ENCODE measurements around the gene KIR2DL3.
"Not testable (repeated sequence)": the region's sequence is repeated elsewhere in the genome, so short reads cannot be mapped to it uniquely, and the experiment has no call there.

KIR2DL3 gene

GRCh38 chr19:54744080-54744479 is 5.8 kb downstream of the KIR2DL3 start:
- not testable (repeated sequence) for DNase-seq (ENCODE audit: low read depth)

GRCh38 chr19:54747614-54748322 is 9.5 kb downstream of the KIR2DL3 start:
- not testable (repeated sequence) for DNase-seq (ENCODE audit: low read depth)

GRCh38 chr19:54750276-54750675 is 12.0 kb downstream of the KIR2DL3 start:
- DNase-seq (ENCODE audit: low read depth), result not testable (repeated sequence)

GRCh38 chr19:54756204-54757110 is 18.1 kb downstream of the KIR2DL3 start:
- DNase-seq (ENCODE audit: low read depth), result not testable (repeated sequence)

- not testable (repeated sequence) for DNase-seq (ENCODE audit: low read depth)
These were observed 20.3 kb downstream of the KIR2DL3 start for GRCh38 chr19:54758577-54758976.

GRCh38 chr19:54764219-54764618 is 25.9 kb downstream of the KIR2DL3 start:
- DNase-seq (ENCODE audit: low read depth), result not testable (repeated sequence)

- DNase-seq (ENCODE audit: low read depth), result not testable (repeated sequence)
These were observed 28.2 kb downstream of the KIR2DL3 start for GRCh38 chr19:54766464-54766863.

- DNase-seq (ENCODE audit: low read depth), result not testable (repeated sequence)
These were observed 31.3 kb downstream of the KIR2DL3 start, which contains the start of gene KIR2DL1 for GRCh38 chr19:54769646-54770045. Gene KIR2DL1, plus strand, starts transcription at chr19:54769793. Its CDS starts 58 bp downstream, at chr19:54769851.

GRCh38 chr19:54770511-54770910 is 32.2 kb downstream of the KIR2DL3 start:
- not testable (repeated sequence) for DNase-seq (ENCODE audit: low read depth)

GRCh38 chr19:54771018-54771960 is 33.0 kb downstream of the KIR2DL3 start:
- not testable (repeated sequence) for DNase-seq (ENCODE audit: low read depth)

GRCh38 chr19:54772666-54773065 is 34.4 kb downstream of the KIR2DL3 start:
- not testable (repeated sequence) for DNase-seq (ENCODE audit: low read depth)

- DNase-seq (ENCODE audit: low read depth), result not testable (repeated sequence)
These were observed 36.9 kb downstream of the KIR2DL3 start for GRCh38 chr19:54775095-54775815.

GRCh38 chr19:54775830-54776229 is 37.5 kb downstream of the KIR2DL3 start:
- not testable (repeated sequence) for DNase-seq (ENCODE audit: low read depth)

- not testable (repeated sequence) for DNase-seq (ENCODE audit: low read depth)
These were observed 39.5 kb downstream of the KIR2DL3 start for GRCh38 chr19:54777851-54778250.

GRCh38 chr19:54778896-54779295 is 40.6 kb downstream of the KIR2DL3 start:
- not testable (repeated sequence) for DNase-seq (ENCODE audit: low read depth)

- DNase-seq (ENCODE audit: low read depth), result not testable (repeated sequence)
These were observed 44.6 kb downstream of the KIR2DL3 start for GRCh38 chr19:54782916-54783315.

GRCh38 chr19:54786091-54786723 is 47.9 kb downstream of the KIR2DL3 start:
- not testable (repeated sequence) for DNase-seq (ENCODE audit: low read depth)

GRCh38 chr19:54788154-54788553 is 49.8 kb downstream of the KIR2DL3 start:
- not testable (repeated sequence) for DNase-seq (ENCODE audit: low read depth)

GRCh38 chr19:54790711-54791110 is 52.4 kb downstream of the KIR2DL3 start:
- no peak for DNase-seq (ENCODE audit: low read depth)

GRCh38 chr19:54791476-54791875 is 53.2 kb downstream of the KIR2DL3 start:
- no peak for DNase-seq (ENCODE audit: low read depth)
